Endothelial cell of umbilical vein (primary cell): Measurements from ENCODE around the gene CHKB. TPM values are rescaled to one million over a fixed set of nuclear protein-coding genes. Genes with fewer than 3 reads are reported as not detected.

Source experiments
- BruUV-seq: library from RNA; stranded (reverse); fragments of 400-500 nt; replicated peaks from 2 replicates; lab custom pipeline; 2021; lab: Mats Ljungman, UMichigan
- CTCF ChIA-PET: fragments of 300-600, 350-600 bp; sonication (Branson Sonifier 250); formaldehyde crosslinking; loops from one replicate; lab custom pipeline; 2021; ENCODE audit warnings: antibody characterized with exemption, inconsistent platforms; lab: Charles Lee
- POLR2A ChIA-PET: fragments of 300-600, 350-600 bp; sonication (Branson Sonifier 250); formaldehyde crosslinking; loops from one replicate; lab custom pipeline; 2021; ENCODE audit warnings: antibody characterized with exemption, inconsistent platforms; lab: Charles Lee
- DNase-seq: peaks from one replicate; pipeline ENCODE4 v3.0.0-alpha.2; 2011; ENCODE audit warnings: low read depth, low spot score
- FAIRE-seq: peaks from 2 replicates; lab custom pipeline; 2011; peaks lifted over from hg19 to GRCh38; lab: Jason Lieb, UNC
- H2AFZ ChIP-seq: 2 replicates; pipeline ENCODE4 v1.6.0; 2012; ENCODE audit warnings: low read depth, low read length, control low read depth, inconsistent platforms
- H3K27ac ChIP-seq: 2 replicates; pipeline ENCODE4 v1.5.1; 2011; ENCODE audit warnings: low read depth, mild to moderate bottlenecking, control low read depth, low read length, moderate library complexity; ENCODE audit not compliant: insufficient read depth
- H3K27me3 ChIP-seq, 2 experiments: 2 replicates each; pipeline versions ENCODE4 v1.6.0 to v1.6.1; 2011; ENCODE audit warnings: low read length in 2 of 2, mixed read lengths in 1 of 2; ENCODE audit not compliant: control insufficient read depth in 2 of 2, insufficient read depth in 2 of 2
- H3K36me3 ChIP-seq, 2 experiments: 2 replicates in 1 of 2; 3 replicates in 1 of 2; pipeline ENCODE4 v1.5.1; 2011; ENCODE audit warnings: low read length in 2 of 2, mild to moderate bottlenecking in 1 of 2, moderate library complexity in 1 of 2; ENCODE audit not compliant: control insufficient read depth in 2 of 2, insufficient read depth in 2 of 2; ENCODE audit errors: extremely low read depth in 1 of 2
- H3K4me1 ChIP-seq: 3 replicates; pipeline ENCODE4 v1.5.1; 2011; ENCODE audit warnings: mild to moderate bottlenecking, low read length; ENCODE audit not compliant: control insufficient read depth, insufficient read depth; ENCODE audit errors: extremely low read depth
- H3K4me2 ChIP-seq: 2 replicates; pipeline ENCODE4 v1.6.1; 2011; ENCODE audit warnings: low read length, control low read depth, mixed read lengths; ENCODE audit not compliant: insufficient read depth
- H3K4me3 ChIP-seq, 3 experiments: fragments of 200-600 bp in 1 of 3; sonication (generic), shearing (Covaris generic) in 1 of 3; replicated peaks in 1 of 3; 2 replicates each; pipeline ENCODE4 v1.5.1; 2011 to 2016; ENCODE audit warnings: control low read depth in 3 of 3, low read length in 3 of 3, mild to moderate bottlenecking in 2 of 3, inconsistent platforms in 1 of 3, low read depth in 1 of 3, moderate library complexity in 1 of 3; ENCODE audit not compliant: insufficient read depth in 1 of 3
- H3K79me2 ChIP-seq: 2 replicates; pipeline ENCODE4 v1.6.0; 2012; ENCODE audit warnings: low read length, inconsistent platforms; ENCODE audit not compliant: control insufficient read depth, insufficient read depth
- H3K9ac ChIP-seq: replicated peaks from 2 replicates; pipeline ENCODE3; 2011; ENCODE audit warnings: low read length, control low read depth; ENCODE audit not compliant: insufficient read depth; ENCODE audit errors: extremely low read depth
- H3K9me1 ChIP-seq: replicated peaks from 3 replicates; pipeline ENCODE4 v1.6.0; 2011; ENCODE audit warnings: mild to moderate bottlenecking, low read length; ENCODE audit not compliant: control insufficient read depth, insufficient read depth; ENCODE audit errors: extremely low read depth
- H3K9me3 ChIP-seq: replicated peaks from 2 replicates; pipeline ENCODE4 v1.5.1; 2012; ENCODE audit warnings: low read length, inconsistent platforms; ENCODE audit not compliant: control insufficient read depth, insufficient read depth
- H4K20me1 ChIP-seq: replicated peaks from 2 replicates; pipeline ENCODE3; 2011; ENCODE audit warnings: mild to moderate bottlenecking, low read length; ENCODE audit not compliant: control insufficient read depth, insufficient read depth; ENCODE audit errors: extremely low read depth
- EZH2 ChIP-seq: IDR thresholded peaks from 2 replicates; pipeline ENCODE4 v1.6.1; 2012; ENCODE audit warnings: borderline replicate concordance, low read depth, mild to moderate bottlenecking, moderate library complexity, low read length, inconsistent platforms; ENCODE audit not compliant: severe bottlenecking
- FOS ChIP-seq: IDR thresholded peaks from 2 replicates; pipeline ENCODE4 v1.6.1; 2011; ENCODE audit warnings: mild to moderate bottlenecking, low read length, moderate library complexity, borderline replicate concordance; ENCODE audit not compliant: insufficient read depth
- GATA2 ChIP-seq: IDR thresholded peaks from 2 replicates; pipeline ENCODE4 v1.7.0; 2011; ENCODE audit warnings: low read depth, mild to moderate bottlenecking, moderate library complexity, mixed read lengths, low read length; ENCODE audit not compliant: insufficient read length, insufficient read depth
- JUN ChIP-seq: IDR thresholded peaks from 2 replicates; pipeline ENCODE4 v1.6.1; 2011; ENCODE audit warnings: borderline replicate concordance, low read depth; ENCODE audit not compliant: insufficient read length, insufficient read depth
- MYC ChIP-seq: IDR thresholded peaks from one replicate; pipeline ENCODE4 v1.6.1; 2011; ENCODE audit warnings: mild to moderate bottlenecking, low read depth, low read length
- POLR2A ChIP-seq: IDR thresholded peaks from 2 replicates; pipeline ENCODE4 v1.6.1; 2012; ENCODE audit warnings: low read depth, mild to moderate bottlenecking, control low read depth, low read length
- POLR2AphosphoS5 ChIP-seq: IDR thresholded peaks from 2 replicates; pipeline ENCODE4 v1.6.1; 2012; ENCODE audit warnings: low read depth, mild to moderate bottlenecking, control low read depth, low read length, moderate library complexity; ENCODE audit not compliant: insufficient read depth
- dilution Hi-C: fragments of 300-500 bp; cut with MboI; formaldehyde crosslinking; loops from one replicate; pipeline ENCODE4 v1.15.0; 2019; ENCODE audit warnings: low sequenced_read_pairs; ENCODE audit not compliant: extremely low pct_ligation_motif_present
- intact Hi-C: fragments of 100-400 bp; cut with micrococcal nuclease; formaldehyde crosslinking; loops from one replicate; pipeline ENCODE4 v1.10.0; 2022
- polyA plus RNA-seq, 4 experiments: library from polyadenylated mRNA; depleted of rRNA in 3 of 4; stranded (reverse) in 3 of 4; unstranded in 1 of 4; fragments of >200 nt; gene quantifications; 2 replicates each; pipeline versions ENCODE4 v1.2.1 to v1.2.3, GENCODE V29; 2011 to 2012; ENCODE audit warnings: missing spikeins in 1 of 4
- total RNA-seq: library from RNA; stranded (reverse); gene quantifications from 2 replicates; pipeline ENCODE4 v1.2.3, GENCODE V29; 2021
- TF ChIP-seq, protein P1 (sequence below), 2 donors: IDR thresholded peaks; 1 replicate in 1 of 2; 2 replicates in 1 of 2; pipeline ENCODE4 v1.5.1; 2011; ENCODE audit warnings: low read length in 2 of 2, mild to moderate bottlenecking in 2 of 2, moderate library complexity in 2 of 2, control low read depth in 1 of 2, inconsistent platforms in 1 of 2, low read depth in 1 of 2; ENCODE audit not compliant: insufficient read depth in 1 of 2; ENCODE audit errors: extremely low read depth in 1 of 2

Gene CHKB
- total and polyA plus RNA-seq, 2 donors (not counting 3 experiments of a cell fraction or from before 2014, with no cell fraction given): 62.4 to 70.6 TPM

- H3K36me3 ChIP-seq: no peaks in the 10 kb centered on the region
- no peaks in the 10 kb centered on the region for H3K4me1 ChIP-seq
- H3K9me1 ChIP-seq: no peaks in the 10 kb centered on the region
- TF ChIP-seq, protein P1, sequence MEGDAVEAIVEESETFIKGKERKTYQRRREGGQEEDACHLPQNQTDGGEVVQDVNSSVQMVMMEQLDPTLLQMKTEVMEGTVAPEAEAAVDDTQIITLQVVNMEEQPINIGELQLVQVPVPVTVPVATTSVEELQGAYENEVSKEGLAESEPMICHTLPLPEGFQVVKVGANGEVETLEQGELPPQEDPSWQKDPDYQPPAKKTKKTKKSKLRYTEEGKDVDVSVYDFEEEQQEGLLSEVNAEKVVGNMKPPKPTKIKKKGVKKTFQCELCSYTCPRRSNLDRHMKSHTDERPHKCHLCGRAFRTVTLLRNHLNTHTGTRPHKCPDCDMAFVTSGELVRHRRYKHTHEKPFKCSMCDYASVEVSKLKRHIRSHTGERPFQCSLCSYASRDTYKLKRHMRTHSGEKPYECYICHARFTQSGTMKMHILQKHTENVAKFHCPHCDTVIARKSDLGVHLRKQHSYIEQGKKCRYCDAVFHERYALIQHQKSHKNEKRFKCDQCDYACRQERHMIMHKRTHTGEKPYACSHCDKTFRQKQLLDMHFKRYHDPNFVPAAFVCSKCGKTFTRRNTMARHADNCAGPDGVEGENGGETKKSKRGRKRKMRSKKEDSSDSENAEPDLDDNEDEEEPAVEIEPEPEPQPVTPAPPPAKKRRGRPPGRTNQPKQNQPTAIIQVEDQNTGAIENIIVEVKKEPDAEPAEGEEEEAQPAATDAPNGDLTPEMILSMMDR (IDR thresholded peaks at IDR 0.05; ENCODE audit: extremely low read depth in 1 of 2, insufficient read depth in 1 of 2, low read depth in 1 of 2, low read length in 2 of 2): no peak
- no peak for TF ChIP-seq JUN
- BruUV-seq: no TSS peak
- no peak overlapping the region for H3K4me2 ChIP-seq
- H3K9ac ChIP-seq: no peak overlapping the region
- no peak overlapping the region for H3K4me3 ChIP-seq
- no peak overlapping the region for H2AFZ ChIP-seq
- H3K79me2 ChIP-seq: no peaks in the 10 kb centered on the region
- peaks cover 3 to 4% of the 10 kb centered on the region in 2 experiments for H3K27me3 ChIP-seq
- ChIA-PET POLR2A (no interaction called here), CTCF (no interaction called here)
- intact Hi-C loops (no loop called here), dilution Hi-C loops (no loop called here)
- no peak overlapping the region for H3K27ac ChIP-seq
- FAIRE-seq (no peak), DNase-seq (no peak)
- no peaks in the 10 kb centered on the region for H4K20me1 ChIP-seq
- no peaks in the 10 kb centered on the region for H3K9me3 ChIP-seq
These were observed 27.9 kb upstream of the CHKB start for GRCh38 chr22:50610581-50610980.

- DNase-seq (no peak), FAIRE-seq (no peak)
- no peaks in the 10 kb centered on the region for H3K9me3 ChIP-seq
- intact Hi-C loops (no loop called here), dilution Hi-C loops (no loop called here)
- H3K9me1 ChIP-seq: no peaks in the 10 kb centered on the region
- TF ChIP-seq EZH2 (no peak), FOS (no peak), JUN (no peak), GATA2 (no peak), POLR2AphosphoS5 (no peak), POLR2A (no peak), MYC (no peak)
- H3K4me1 ChIP-seq: no peaks in the 10 kb centered on the region
- BruUV-seq: no TSS peak
- no peak overlapping the region for H3K4me2 ChIP-seq
- ChIA-PET CTCF (no interaction called here), POLR2A (no interaction called here)
- H2AFZ ChIP-seq: no peak overlapping the region
- no peaks in the 10 kb centered on the region for H4K20me1 ChIP-seq
- no peak overlapping the region for H3K4me3 ChIP-seq
- no peak overlapping the region for H3K9ac ChIP-seq
- H3K36me3 ChIP-seq: no peaks in the 10 kb centered on the region
- peaks cover 3 to 6% of the 10 kb centered on the region in 2 experiments for H3K27me3 ChIP-seq
- no peak overlapping the region for H3K27ac ChIP-seq
- no peaks in the 10 kb centered on the region for H3K79me2 ChIP-seq
These were observed 27.4 kb upstream of the CHKB start for GRCh38 chr22:50610041-50610451.
